Stimulated activated CD4-positive, alpha-beta T cell treated with anti-CD3 and anti-CD28 coated beads, Interleukin-2, amount 100 ng/mL, for 4 hours (primary cell): ENCODE measurements around the gene FERD3L.

Experiments
- DNase-seq: peaks from one replicate; pipeline ENCODE4 v3.0.0-alpha.2; 2020; ENCODE audit warnings: low read depth

Gene FERD3L

GRCh38 chr7:19117091-19117869 lies 27.9 kb downstream of the FERD3L start, which contains the start of gene TWIST1:
TSS of gene TWIST1 (minus strand) at chr7:19117636. CDS start at chr7:19117321, 315 bp downstream.
- no peak for DNase-seq

- DNase-seq: no peak
Measured at GRCh38 chr7:19116121-19117090, 28.8 kb downstream of the FERD3L start.

- DNase-seq: no peak
Measured at GRCh38 chr7:19114551-19114855, 30.7 kb downstream of the FERD3L start.

GRCh38 chr7:19113855-19114550 lies 31.2 kb downstream of the FERD3L start:
- DNase-seq: no peak

GRCh38 chr7:19113002-19113350 lies 32.2 kb downstream of the FERD3L start:
- no peak for DNase-seq

- DNase-seq: no peak
Measured at GRCh38 chr7:19112274-19113001, 32.8 kb downstream of the FERD3L start.

- no peak for DNase-seq
Measured at GRCh38 chr7:19111474-19112273, 33.5 kb downstream of the FERD3L start.

GRCh38 chr7:19110776-19111175 lies 34.4 kb downstream of the FERD3L start:
- no peak for DNase-seq

- DNase-seq: no peak
Measured at GRCh38 chr7:19110026-19110730, 35.0 kb downstream of the FERD3L start.

GRCh38 chr7:19109000-19109946 lies 35.9 kb downstream of the FERD3L start:
- DNase-seq: no peak

GRCh38 chr7:19107356-19108146 lies 37.7 kb downstream of the FERD3L start:
- DNase-seq: no peak

GRCh38 chr7:19107081-19107355 lies 38.2 kb downstream of the FERD3L start:
- DNase-seq: no peak

- DNase-seq: no peak
Measured at GRCh38 chr7:19106241-19107080, 38.8 kb downstream of the FERD3L start.

- DNase-seq: no peak
Measured at GRCh38 chr7:19105546-19105945, 39.7 kb downstream of the FERD3L start.

GRCh38 chr7:19104811-19105210 lies 40.4 kb downstream of the FERD3L start:
- no peak for DNase-seq

GRCh38 chr7:19102884-19103283 lies 42.3 kb downstream of the FERD3L start:
- DNase-seq: no peak

GRCh38 chr7:19101909-19102308 lies 43.3 kb downstream of the FERD3L start:
- DNase-seq: no peak

GRCh38 chr7:19101472-19101871 lies 43.7 kb downstream of the FERD3L start:
- DNase-seq: no peak
